Measurements from ENCODE around the gene LYST. TPM values are rescaled to one million over a fixed set of nuclear protein-coding genes. Genes with fewer than 3 reads are reported as not detected.

LYST gene
- total and polyA plus RNA-seq, 2 of the 4 experiments (the other 2 are of a cell fraction), result 2.2 to 7.2 TPM

- ATAC-seq (ENCODE audit: low read depth), result peak; percentile 87
- dilution Hi-C loops (cut with HindIII; ENCODE audit: low sequenced_read_pairs, unreplicated experiment), result no loop called here
- CTCF ChIA-PET, result interaction anchor here (1.0 kb wide), 1 partner anchor 9 kb away, joined by 6 read pairs; no protein-coding TSS in a partner anchor
These were observed 217.7 kb downstream of the LYST start for GRCh38 chr1:235648954-235649367.

More at GRCh38 chr1:235648954-235649367, 217.7 kb downstream of the LYST start:
- Histone ChIP-seq H3K9ac (ENCODE audit: low read depth, low read length) (no peak overlapping the region), H2BK120ac (ENCODE audit: low read depth, low read length) (no peak overlapping the region), H3K14ac (replicated peaks; ENCODE audit: low read depth, low read length) (no peak overlapping the region), H3K18ac (ENCODE audit: low read depth, low read length) (no peak overlapping the region), H3K4me2 (ENCODE audit: low read depth, low read length) (peak overlapping the region; percentile 43), H2BK15ac (ENCODE audit: low read depth, low read length) (no peak overlapping the region), H3K36me3 (ENCODE audit: control insufficient read depth, insufficient read depth, low read length) (no peaks in the 10 kb centered on the region), H3K4me1 (ENCODE audit: control insufficient read depth, insufficient read depth, low read length) (no peaks in the 10 kb centered on the region), H3K4ac (ENCODE audit: low read depth, low read length) (no peak overlapping the region), H2BK20ac (ENCODE audit: low read depth, low read length) (no peak overlapping the region), H2AK5ac (ENCODE audit: low read depth, low read length) (no peak overlapping the region), H3K9me1 (ENCODE audit: insufficient read depth, low read length) (no peaks in the 10 kb centered on the region), H2AFZ (replicated peaks; ENCODE audit: low read length, poor library complexity) (peak overlapping the region; percentile 79), H3K4me3 (ENCODE audit: insufficient read depth, low read depth, low read length) (no peak overlapping the region), H3K27me3 (ENCODE audit: control insufficient read depth, insufficient read depth, low read length) (peaks cover 36% of the 10 kb centered on the region), H4K8ac (ENCODE audit: low read depth in 2 of 2, low read length in 2 of 2) (no peak overlapping the region), H2AK9ac (replicated peaks; ENCODE audit: low read depth, low read length, poor library complexity) (no peak overlapping the region), H4K91ac (ENCODE audit: insufficient read depth, low read depth, low read length) (no peak overlapping the region), H3K9me3 (ENCODE audit: control insufficient read depth, insufficient read depth, low read length) (no peaks in the 10 kb centered on the region; the same call in 1 of the 2 replicates), H3K79me1 (ENCODE audit: low read depth in 1 of 2, low read length in 2 of 2) (no peaks in the 10 kb centered on the region), H3K23ac (ENCODE audit: low read depth, low read length) (no peak overlapping the region), H3K56ac (ENCODE audit: extremely low read depth, insufficient read depth, low read length) (no peak overlapping the region), H4K5ac (ENCODE audit: low read depth, low read length) (no peak overlapping the region), H3K27ac (ENCODE audit: insufficient read depth, low read length) (no peak overlapping the region), H2BK5ac (ENCODE audit: low read depth, low read length, poor library complexity, severe bottlenecking) (no peak overlapping the region), H4K20me1 (ENCODE audit: insufficient read depth, low read length) (0 out of 2 replicates have a peak, but pooled peaks cover 3% of the 10 kb centered on the region)
- no TSS peak for BruUV-seq (replicated peaks)
- intact Hi-C loops (cut with micrococcal nuclease) (loop anchor here (2.0 kb wide), 1 partner anchor 16 kb away; no protein-coding TSS in a partner anchor), in situ Hi-C loops (cut with MboI; ENCODE audit: low sequenced_read_pairs) (no loop called here)
- DNase-seq, result peak; percentile 67
- 0% methylated on average over 2 of the region's 30 CpGs; no CpG with 5 or more reads in 1 of the 2 experiments for WGBS, 2 experiments (ENCODE audit: extremely low coverage in 2 of 2, insufficient read length in 1 of 2)
- POLR2A ChIA-PET (ENCODE audit: unreplicated experiment), result interaction anchor here (0.6 kb wide), 1 partner anchor 187 kb away, joined by 3 read pairs; no protein-coding TSS in a partner anchor
- TF ChIP-seq NFE2L2 (IDR thresholded peaks at IDR 0.05; ENCODE audit: low read depth, low read length) (no peak), RAD21 (IDR thresholded peaks at IDR 0.05; ENCODE audit: low read length) (0 out of 2 replicates have a peak, but pooled peaks have one; percentile 13), POLR2A (IDR thresholded peaks at IDR 0.05; ENCODE audit: low read depth, low read length) (no peak), FOS (IDR thresholded peaks at IDR 0.05; ENCODE audit: low read depth, low read length) (no peak), CEBPB (IDR thresholded peaks at IDR 0.05; ENCODE audit: low read depth, low read length) (no peak), MAZ (IDR thresholded peaks at IDR 0.05; ENCODE audit: borderline replicate concordance, low read depth, low read length) (0 out of 2 replicates have a peak, but pooled peaks have one; percentile 29), USF2 (IDR thresholded peaks at IDR 0.05; ENCODE audit: low read depth, low read length) (no peak), MAFK (IDR thresholded peaks at IDR 0.05; ENCODE audit: low read depth, low read length) (no peak), MXI1 (IDR thresholded peaks at IDR 0.05; ENCODE audit: borderline replicate concordance, low read depth, low read length) (peak; percentile 85), RCOR1 (IDR thresholded peaks at IDR 0.05; ENCODE audit: insufficient replicate concordance, low read length) (peak; percentile 18), CHD1 (IDR thresholded peaks at IDR 0.05; ENCODE audit: low read depth, low read length) (no peak), CTCF (conservative IDR thresholded peaks at IDR 0.05; ENCODE audit: low read depth, low read length) (no peak)

All from IMR-90 (cell line).